ENCODE measurements around the gene AGBL4. TPM values are rescaled to one million over a fixed set of nuclear protein-coding genes. Genes with fewer than 3 reads are reported as not detected.

AGBL4 gene
- total RNA-seq, 3 donors from 2014 or later: 0.46 to 0.57 TPM; not detected in 1

GRCh38 chr1:49622877-49623276, 400.9 kb downstream of the AGBL4 start:
- no peaks in the 10 kb centered on the region for H3K4me1 ChIP-seq (ENCODE audit: low read depth)
- DNase-seq (no peak), ATAC-seq (no peak)
- intact Hi-C loops (cut with DNase I, micrococcal nuclease): no loop called here
- H3K9me3 ChIP-seq: peaks cover 15% of the 10 kb centered on the region
- no peaks in the 10 kb centered on the region for H3K36me3 ChIP-seq (ENCODE audit: low read depth)
- no peak overlapping the region for H3K4me3 ChIP-seq
- no peak for TF ChIP-seq CTCF (IDR thresholded peaks at IDR 0.05)

GRCh38 chr1:49606082-49606481, 417.7 kb downstream of the AGBL4 start:
- DNase-seq (no peak), ATAC-seq (no peak)
- no peaks in the 10 kb centered on the region for H3K36me3 ChIP-seq (ENCODE audit: low read depth)
- no peaks in the 10 kb centered on the region for H3K4me1 ChIP-seq (ENCODE audit: low read depth)
- intact Hi-C loops (cut with DNase I, micrococcal nuclease): no loop called here
- no peak for TF ChIP-seq CTCF (IDR thresholded peaks at IDR 0.05)
- no peak overlapping the region for H3K4me3 ChIP-seq
- H3K9me3 ChIP-seq: peaks cover 10% of the 10 kb centered on the region

GRCh38 chr1:49597436-49597835, 426.3 kb downstream of the AGBL4 start:
- DNase-seq (no peak), ATAC-seq (no peak)
- intact Hi-C loops (cut with DNase I, micrococcal nuclease): no loop called here
- Histone ChIP-seq H3K36me3 (ENCODE audit: low read depth) (no peaks in the 10 kb centered on the region), H3K9me3 (peaks cover 48% of the 10 kb centered on the region), H3K4me1 (ENCODE audit: low read depth) (no peaks in the 10 kb centered on the region), H3K4me3 (no peak overlapping the region)
- TF ChIP-seq CTCF (IDR thresholded peaks at IDR 0.05): no peak

- TF ChIP-seq CTCF (IDR thresholded peaks at IDR 0.05): no peak
- Histone ChIP-seq H3K36me3 (ENCODE audit: low read depth) (no peaks in the 10 kb centered on the region), H3K4me1 (ENCODE audit: low read depth) (no peaks in the 10 kb centered on the region), H3K4me3 (no peak overlapping the region), H3K9me3 (peaks cover 62% of the 10 kb centered on the region)
- DNase-seq: no peak
- intact Hi-C loops (cut with DNase I, micrococcal nuclease): no loop called here
- no peak for ATAC-seq
These were observed 447.3 kb downstream of the AGBL4 start for GRCh38 chr1:49576327-49576901.

- no peak for TF ChIP-seq CTCF (IDR thresholded peaks at IDR 0.05)
- Histone ChIP-seq H3K36me3 (ENCODE audit: low read depth) (no peaks in the 10 kb centered on the region), H3K4me3 (no peak overlapping the region), H3K9me3 (peaks cover 40% of the 10 kb centered on the region), H3K4me1 (ENCODE audit: low read depth) (no peaks in the 10 kb centered on the region)
- intact Hi-C loops (cut with DNase I, micrococcal nuclease): no loop called here
- no peak for ATAC-seq
- no peak for DNase-seq
These were observed 467.0 kb downstream of the AGBL4 start for GRCh38 chr1:49556676-49557234.
